Stimulated activated naive CD8-positive, alpha-beta T cell treated with anti-CD3 and anti-CD28 coated beads, Interleukin-15, amount 100 ng/mL, for 72 hours (primary cell): ENCODE results near the gene SH3D21.

Source experiments
- ATAC-seq: fragments of 150-1000 bp; cut with Tn5 transposase; 2 replicates; pipeline ENCODE4 v1.10.0; 2021; ENCODE audit warnings: mild to moderate bottlenecking, moderate library complexity
- DNase-seq, 2 donors: peaks; one replicate each; pipeline ENCODE4 v3.0.0; 2021 to 2022
- H3K27ac Mint-ChIP-seq, 2 donors: one replicate each; pipeline ENCODE4 v1.8.0; 2022; ENCODE audit warnings: mild to moderate bottlenecking in 2 of 2, mixed read lengths in 2 of 2, moderate library complexity in 2 of 2
- H3K27me3 Mint-ChIP-seq: one replicate; pipeline ENCODE4 v1.8.0; 2022; ENCODE audit warnings: mixed read lengths
- H3K4me1 Mint-ChIP-seq: one replicate; pipeline ENCODE4 v1.8.0; 2022; ENCODE audit warnings: mild to moderate bottlenecking, mixed read lengths
- H3K4me3 Mint-ChIP-seq, 2 donors: one replicate each; pipeline ENCODE4 v1.8.0; 2022; ENCODE audit warnings: mild to moderate bottlenecking in 2 of 2, mixed read lengths in 2 of 2, moderate library complexity in 1 of 2
- H3K9me3 Mint-ChIP-seq, 2 donors: one replicate each; pipeline ENCODE4 v1.8.0; 2022; ENCODE audit warnings: mixed read lengths in 2 of 2

Gene SH3D21

DNA sequence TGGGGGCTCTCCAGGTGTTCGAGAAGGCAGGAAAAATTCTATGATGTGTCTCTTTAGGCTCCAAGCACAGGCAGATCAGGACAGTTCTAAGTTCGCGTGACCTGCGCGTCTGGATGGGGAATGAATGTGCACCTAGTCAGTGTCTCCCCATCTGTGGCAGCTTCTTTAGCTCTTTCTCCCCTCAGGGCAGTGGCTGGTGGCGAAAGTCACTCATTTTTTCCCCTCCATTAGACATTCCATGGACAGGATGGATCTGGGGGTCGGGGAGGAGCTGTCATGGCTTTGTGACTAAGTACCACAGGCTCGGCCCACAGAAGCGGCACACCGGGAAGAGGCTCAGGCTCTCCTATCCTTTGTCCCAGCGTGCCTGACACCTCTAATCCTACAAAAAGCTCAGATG, 48.3 kb downstream of the SH3D21 start:
- no peaks in the 10 kb centered on the region for H3K9me3 Mint-ChIP-seq
- peak overlapping the region in 1 of 2 donors; percentile 63 for H3K27ac Mint-ChIP-seq
- H3K4me3 Mint-ChIP-seq = no peak overlapping the region
- ATAC-seq (no peak), DNase-seq (no peak)
- no peaks in the 10 kb centered on the region for H3K27me3 Mint-ChIP-seq
- H3K4me1 Mint-ChIP-seq = peaks cover 52% of the 10 kb centered on the region

- H3K9me3 Mint-ChIP-seq = no peaks in the 10 kb centered on the region
- DNase-seq = no peak
- no peak overlapping the region for H3K27ac Mint-ChIP-seq
- H3K27me3 Mint-ChIP-seq = no peaks in the 10 kb centered on the region
- no peak overlapping the region for H3K4me3 Mint-ChIP-seq
- H3K4me1 Mint-ChIP-seq = peaks cover 46% of the 10 kb centered on the region
- ATAC-seq = no peak
These were observed 49.6 kb downstream of the SH3D21 start for GRCh38 chr1:36355811-36356210.

- no peak for ATAC-seq
- H3K9me3 Mint-ChIP-seq = no peaks in the 10 kb centered on the region
- no peak overlapping the region for H3K4me3 Mint-ChIP-seq
- H3K27ac Mint-ChIP-seq = peak overlapping the region in 1 of 2 donors; percentile 13
- H3K4me1 Mint-ChIP-seq = peaks cover 23% of the 10 kb centered on the region
- DNase-seq = no peak
- no peaks in the 10 kb centered on the region for H3K27me3 Mint-ChIP-seq
These were observed 52.4 kb downstream of the SH3D21 start for GRCh38 chr1:36358514-36359084.

DNA sequence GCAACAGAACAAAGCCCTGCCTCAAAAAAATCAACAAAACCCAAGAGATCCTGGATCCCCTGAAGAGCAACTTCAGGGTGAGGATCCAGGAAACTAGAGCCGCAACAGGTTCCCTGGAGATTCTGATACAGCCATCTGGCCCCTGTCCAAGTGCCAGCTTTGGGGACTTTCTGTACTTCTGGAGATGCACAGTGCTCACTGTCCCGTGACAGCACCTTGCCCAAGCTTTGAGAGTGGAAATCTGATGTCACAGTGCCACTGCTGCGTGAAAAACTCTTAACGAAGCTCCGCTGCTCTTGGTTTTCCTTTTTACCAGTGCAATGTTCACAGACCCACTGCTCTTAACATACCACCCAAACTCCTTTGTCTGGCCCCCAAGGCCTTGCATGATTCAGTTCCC, 53.2 kb downstream of the SH3D21 start:
- no peak for ATAC-seq
- Mint-ChIP-seq H3K4me1 (peaks cover 16% of the 10 kb centered on the region), H3K9me3 (no peaks in the 10 kb centered on the region), H3K4me3 (no peak overlapping the region), H3K27me3 (no peaks in the 10 kb centered on the region), H3K27ac (peak overlapping the region in 1 of 2 donors; percentile 57)
- no peak for DNase-seq

GRCh38 chr1:36359911-36360550, 53.9 kb downstream of the SH3D21 start:
- H3K9me3 Mint-ChIP-seq = no peaks in the 10 kb centered on the region
- H3K27ac Mint-ChIP-seq = peak overlapping the region; percentile 34 to 57
- no peaks in the 10 kb centered on the region for H3K27me3 Mint-ChIP-seq
- H3K4me1 Mint-ChIP-seq = peaks cover 16% of the 10 kb centered on the region
- no peak overlapping the region for H3K4me3 Mint-ChIP-seq
- no peak for DNase-seq
- ATAC-seq = no peak

DNA sequence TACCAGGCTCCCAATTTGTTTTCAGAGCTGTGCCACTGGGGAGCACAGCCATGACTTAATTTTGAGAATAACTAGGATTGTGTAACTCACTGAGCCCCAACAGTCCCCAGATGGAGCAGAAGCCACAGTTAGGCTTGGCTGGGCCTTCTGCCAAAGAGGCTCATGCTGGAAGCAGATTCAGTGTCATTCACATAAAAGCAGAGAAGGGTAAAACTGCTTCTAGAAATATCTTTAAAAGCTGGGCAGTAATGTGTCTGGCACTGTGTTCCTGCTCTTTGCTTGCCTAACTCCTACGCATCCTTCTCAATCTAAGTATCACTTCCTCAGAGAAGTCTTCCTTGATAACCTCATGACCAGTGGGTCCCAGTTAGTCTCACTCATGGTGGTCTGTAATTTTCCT, 59.2 kb downstream of the SH3D21 start:
- peaks cover 52% of the 10 kb centered on the region for H3K4me1 Mint-ChIP-seq
- H3K9me3 Mint-ChIP-seq = no peaks in the 10 kb centered on the region
- peak overlapping the region in 1 of 2 donors; percentile 75 for H3K27ac Mint-ChIP-seq
- no peaks in the 10 kb centered on the region for H3K27me3 Mint-ChIP-seq
- no peak for ATAC-seq
- no peak overlapping the region for H3K4me3 Mint-ChIP-seq
- no peak for DNase-seq

- peaks cover 53% of the 10 kb centered on the region for H3K4me1 Mint-ChIP-seq
These were observed 60.0 kb downstream of the SH3D21 start for GRCh38 chr1:36366091-36366661.

GRCh38 chr1:36367066-36367465, 60.9 kb downstream of the SH3D21 start:
- Mint-ChIP-seq H3K27me3 (no peaks in the 10 kb centered on the region), H3K4me1 (peaks cover 55% of the 10 kb centered on the region), H3K9me3 (no peaks in the 10 kb centered on the region), H3K27ac (peak overlapping the region; percentile 74 to 81), H3K4me3 (peak overlapping the region in 1 of 2 donors; percentile 26)
- ATAC-seq (no peak), DNase-seq (no peak)

More at GRCh38 chr1:36366091-36366661, 60.0 kb downstream of the SH3D21 start:
- H3K27ac Mint-ChIP-seq = peak overlapping the region; percentile 76 to 91
- peak overlapping the region; percentile 44 to 59 for H3K4me3 Mint-ChIP-seq
- H3K9me3 Mint-ChIP-seq = no peaks in the 10 kb centered on the region
- peak in 1 of 2 donors; percentile 51 for DNase-seq
- peak; percentile 82 for ATAC-seq
- H3K27me3 Mint-ChIP-seq = no peaks in the 10 kb centered on the region

DNA sequence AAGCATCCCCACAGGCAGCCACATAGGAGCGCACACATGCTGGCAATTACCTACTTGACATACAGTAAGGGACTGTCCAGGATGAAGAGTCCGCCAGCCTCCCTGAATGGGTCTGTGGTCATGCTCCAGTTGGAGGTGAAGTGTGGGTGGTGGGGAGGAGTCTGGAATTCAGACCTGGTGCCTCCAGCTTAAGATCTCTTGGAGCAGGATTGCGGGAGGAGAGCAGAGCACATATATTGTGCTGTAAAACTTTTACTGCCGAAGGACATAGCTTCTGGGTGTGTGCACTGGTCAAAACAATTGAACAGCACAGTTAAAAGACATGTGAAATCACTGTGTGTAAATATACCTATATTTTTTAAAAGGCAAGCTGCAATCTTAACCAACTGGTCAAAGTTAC, 61.6 kb downstream of the SH3D21 start:
- DNase-seq (no peak), ATAC-seq (no peak)
- H3K4me1 Mint-ChIP-seq = peaks cover 62% of the 10 kb centered on the region
- H3K4me3 Mint-ChIP-seq = no peak overlapping the region
- H3K27me3 Mint-ChIP-seq = no peaks in the 10 kb centered on the region
- H3K27ac Mint-ChIP-seq = no peak overlapping the region
- no peaks in the 10 kb centered on the region for H3K9me3 Mint-ChIP-seq

DNA sequence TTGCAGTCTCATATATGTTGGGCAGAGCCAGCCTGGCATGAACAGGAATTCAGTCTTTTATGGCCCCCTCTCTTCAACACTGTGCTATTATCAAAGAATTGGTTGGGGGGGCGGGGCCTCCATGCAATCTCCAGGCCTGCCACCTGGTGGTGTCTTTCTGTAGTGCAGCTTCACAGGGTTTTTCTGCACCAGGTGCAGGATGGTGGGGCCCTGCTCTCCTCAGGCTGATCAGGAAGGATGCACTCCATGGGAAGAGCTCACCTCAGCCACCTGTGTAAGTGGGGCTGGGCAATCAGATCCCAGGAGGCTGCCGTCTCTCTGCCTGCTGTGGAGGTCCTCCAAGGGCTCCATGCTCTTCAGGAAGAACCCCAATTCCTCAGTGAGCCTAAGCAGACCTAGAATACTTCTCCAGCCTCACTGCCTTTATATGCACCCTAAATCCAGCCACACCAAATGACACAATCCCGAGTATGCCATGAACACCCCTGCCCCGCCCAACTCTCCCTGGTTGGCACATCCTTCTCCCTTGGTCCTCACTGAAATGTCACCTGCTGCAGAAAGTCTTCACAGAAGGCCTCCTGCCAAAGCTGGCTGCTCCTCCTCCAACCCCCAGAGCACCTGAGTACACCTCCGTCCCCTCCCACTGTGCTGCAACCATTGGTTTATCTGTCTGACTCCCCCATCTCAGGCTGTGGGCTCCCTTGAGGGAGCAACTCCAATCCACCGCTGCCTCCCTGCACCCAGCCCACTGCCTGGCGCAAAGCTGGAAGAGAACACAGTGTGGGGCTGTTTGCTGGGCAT, 63.1 kb downstream of the SH3D21 start:
- ATAC-seq (peak; percentile 56), DNase-seq (peak; percentile 75 to 78)
- Mint-ChIP-seq H3K27ac (no peak overlapping the region), H3K4me3 (no peak overlapping the region), H3K27me3 (no peaks in the 10 kb centered on the region), H3K4me1 (peaks cover 77% of the 10 kb centered on the region), H3K9me3 (no peaks in the 10 kb centered on the region)
